Measurements from ENCODE around the gene CYB5R3.
"Not testable (repeated sequence)": the region's sequence is repeated elsewhere in the genome, so short reads cannot be mapped to it uniquely, and the experiment has no call there.

The CYB5R3 gene

GRCh38 chr22:42678894-42679293 is 29.7 kb upstream of the CYB5R3 start:
- DNase-seq (ENCODE audit: low read depth in 2 of 2): no peak

- DNase-seq (ENCODE audit: low read depth in 2 of 2): not testable (repeated sequence)
Observed at GRCh38 chr22:42677936-42678335, 28.7 kb upstream of the CYB5R3 start.

- DNase-seq (ENCODE audit: low read depth in 2 of 2): no peak
Observed at GRCh38 chr22:42676059-42676607, 26.9 kb upstream of the CYB5R3 start.

- no peak for DNase-seq (ENCODE audit: low read depth in 2 of 2)
Observed at GRCh38 chr22:42673898-42674401, 24.8 kb upstream of the CYB5R3 start.

- not testable (repeated sequence) for DNase-seq (ENCODE audit: low read depth in 2 of 2)
Observed at GRCh38 chr22:42673071-42673470, 23.9 kb upstream of the CYB5R3 start.

GRCh38 chr22:42670921-42671709 is 21.9 kb upstream of the CYB5R3 start:
- no peak for DNase-seq (ENCODE audit: low read depth in 2 of 2)

GRCh38 chr22:42670046-42670445 is 20.9 kb upstream of the CYB5R3 start:
- no peak for DNase-seq (ENCODE audit: low read depth in 2 of 2)

- DNase-seq (ENCODE audit: low read depth in 2 of 2): not testable (repeated sequence)
Observed at GRCh38 chr22:42666393-42666792, 17.2 kb upstream of the CYB5R3 start.

- no peak for DNase-seq (ENCODE audit: low read depth in 2 of 2)
Observed at GRCh38 chr22:42664976-42665831, 16.0 kb upstream of the CYB5R3 start.

- DNase-seq (ENCODE audit: low read depth in 2 of 2): peak; percentile 55 to 74
Observed at GRCh38 chr22:42661985-42662831, 13.0 kb upstream of the CYB5R3 start.

GRCh38 chr22:42656578-42656977 is 7.4 kb upstream of the CYB5R3 start:
- no peak for DNase-seq (ENCODE audit: low read depth in 2 of 2)

- DNase-seq (ENCODE audit: low read depth in 2 of 2): no peak
Observed at GRCh38 chr22:42655693-42656092, 6.5 kb upstream of the CYB5R3 start.

- DNase-seq (ENCODE audit: low read depth in 2 of 2): no peak
Observed at GRCh38 chr22:42654436-42655073, 5.4 kb upstream of the CYB5R3 start.

GRCh38 chr22:42653999-42654398 is 4.8 kb upstream of the CYB5R3 start:
- DNase-seq (ENCODE audit: low read depth in 2 of 2): no peak

GRCh38 chr22:42651134-42651533 is 1.9 kb upstream of the CYB5R3 start:
- no peak for DNase-seq (ENCODE audit: low read depth in 2 of 2)

GRCh38 chr22:42648368-42649245 is 585 bp downstream of the CYB5R3 start:
- no peak for DNase-seq (ENCODE audit: low read depth in 2 of 2)

GRCh38 chr22:42648017-42648367 is 1.2 kb downstream of the CYB5R3 start:
- no peak for DNase-seq (ENCODE audit: low read depth in 2 of 2)

GRCh38 chr22:42646569-42647525 is 2.3 kb downstream of the CYB5R3 start:
- DNase-seq (ENCODE audit: low read depth in 2 of 2): no peak
